H1 (cell line): ENCODE data around the gene LMTK2. TPM values are rescaled to one million over a fixed set of nuclear protein-coding genes. Genes with fewer than 3 reads are reported as not detected.

ENCODE experiments used
- ASH2L ChIP-seq: fragments of 200-600, 300-600 bp; sonication (generic); IDR thresholded peaks from one replicate; pipeline ENCODE4 v1.7.1; 2017; ENCODE audit warnings: low read length
- ATF3 ChIP-seq: IDR thresholded peaks from 2 replicates; pipeline ENCODE4 v1.6.1; 2011; ENCODE audit warnings: low read depth, mild to moderate bottlenecking, low read length; ENCODE audit not compliant: insufficient read depth
- CBX5 ChIP-seq: fragments of 300-800, 300-1000 bp; sonication (generic); IDR thresholded peaks from 2 replicates; pipeline ENCODE4 v1.7.1; 2016; ENCODE audit warnings: antibody characterized with exemption, low read length, low read depth
- SUZ12 ChIP-seq: fragments of 200-600 bp; sonication (generic); IDR thresholded peaks from 2 replicates; pipeline ENCODE4 v1.6.1; 2012; ENCODE audit warnings: mild to moderate bottlenecking, inconsistent platforms, low read length, moderate library complexity, mixed read lengths
- TAF7 ChIP-seq: optimal IDR thresholded peaks from 2 replicates; pipeline ENCODE3; 2011; ENCODE audit warnings: low read depth, mild to moderate bottlenecking, inconsistent platforms, low read length, moderate library complexity, borderline replicate concordance
- TEAD4 ChIP-seq: IDR thresholded peaks from 2 replicates; pipeline ENCODE4 v1.6.1; 2012; ENCODE audit warnings: low read depth, low read length, inconsistent platforms, mixed read lengths
- polyA plus RNA-seq, 7 experiments: library from polyadenylated mRNA; depleted of rRNA in 3 of 7; stranded (reverse) in 5 of 7; unstranded in 2 of 7; fragments of >200 nt in 5 of 7; fragments of 200-250 nt in 2 of 7; gene quantifications; 1 replicate in 5 of 7; 2 replicates in 1 of 7; 4 replicates in 1 of 7; pipeline versions ENCODE4 v1.2.1 to v1.2.3, GENCODE V29; 2011 to 2013; ENCODE audit warnings: missing spikeins in 2 of 7, mixed read lengths in 2 of 7
- total RNA-seq: library from RNA; stranded (reverse); fragmentation: NEBNext Ultra II Directional; extraction: Animal tissue kit (Norgen Biotek cat#: 25700); gene quantifications from 2 replicates; pipeline ENCODE4 v1.2.1, GENCODE V29; 2021

The LMTK2 gene
- total and polyA plus RNA-seq, 2 of the 8 experiments (the other 6 are each of a cell fraction or from before 2014, with no cell fraction given), result 9.7 to 30.7 TPM

DNA sequence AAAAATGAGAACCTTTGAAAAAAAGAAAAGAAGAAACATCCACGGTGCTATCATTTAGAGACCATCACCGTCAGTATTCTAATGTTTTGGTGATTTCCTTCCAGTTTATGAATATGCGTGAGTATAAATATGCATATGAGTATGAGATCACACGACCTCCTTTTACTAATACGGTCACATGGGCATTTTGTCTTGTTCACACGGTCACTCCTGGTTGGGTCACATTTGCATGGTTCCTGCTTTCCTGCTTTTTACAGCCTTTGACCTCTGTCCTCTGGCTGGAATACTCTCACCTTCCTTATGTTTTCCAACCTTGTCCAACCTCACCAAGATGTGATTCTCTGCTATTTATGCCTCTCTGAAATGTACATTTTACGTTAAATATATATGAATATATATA lies 25.3 kb upstream of the LMTK2 start (continued):
- no peak for TF ChIP-seq SUZ12
- TF ChIP-seq ATF3, result no peak
- TF ChIP-seq TAF7, result no peak
- no peak for TF ChIP-seq TEAD4
- no peak for TF ChIP-seq CBX5
- TF ChIP-seq ASH2L, result no peak
